Measurements from ENCODE around the gene MYO9B.

Gene MYO9B

GRCh38 chr19:17225053-17225452, 149.5 kb downstream of the MYO9B start:
- no peak for DNase-seq

DNA sequence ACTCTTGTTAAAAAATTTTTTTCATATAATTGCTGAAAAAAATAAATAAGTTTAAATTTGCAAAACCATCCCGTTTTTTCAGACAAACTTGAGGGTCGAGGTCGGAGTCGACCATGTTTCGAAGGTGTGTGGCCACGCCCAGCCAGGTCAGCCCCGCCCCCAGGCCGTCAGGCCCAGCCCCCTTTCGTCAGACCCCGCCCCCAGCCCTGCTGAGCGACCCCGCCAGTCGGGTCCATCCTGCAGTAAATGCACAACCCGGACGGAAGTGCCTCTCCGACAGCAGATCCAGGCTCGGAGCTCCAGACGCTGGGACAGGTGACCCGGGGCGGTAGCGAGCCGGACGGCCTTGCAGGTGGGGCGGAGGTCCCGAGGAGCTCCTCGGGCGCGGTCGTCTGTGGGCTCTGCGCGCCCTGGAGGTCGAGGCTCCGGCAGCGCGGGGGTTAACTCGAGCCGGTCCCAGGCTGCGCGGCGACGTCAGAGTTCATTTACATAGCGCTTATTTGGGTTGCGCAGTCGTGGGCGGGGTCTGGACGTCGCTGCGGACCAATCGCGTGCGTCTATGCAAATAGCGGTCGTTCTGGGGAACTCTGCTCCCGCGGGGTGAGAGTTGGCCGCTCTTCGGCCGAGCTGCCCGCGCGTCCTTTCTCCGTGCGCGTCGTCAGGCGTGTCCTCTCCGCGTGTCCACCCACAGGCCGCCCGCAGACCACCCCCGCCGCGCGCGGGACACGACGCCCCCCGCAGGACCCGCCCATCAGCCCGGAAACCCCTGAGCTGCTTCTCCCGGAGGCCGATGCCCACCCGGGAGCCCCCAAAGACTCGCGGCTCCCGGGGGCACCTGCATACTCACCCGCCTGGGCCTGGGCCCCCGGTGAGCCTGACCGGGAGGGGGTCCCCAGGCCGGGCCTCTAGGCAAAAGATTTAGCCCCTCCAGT, 150.7 kb downstream of the MYO9B start, which contains the start of gene OCEL1:
OCEL1 (plus strand) TSS at position 225 of the 932 bp plus-strand sequence; CDS start at position 247, 22 bp downstream.
- DNase-seq, result peak; percentile 97

- DNase-seq, result no peak
Observed at GRCh38 chr19:17227798-17228367, 152.3 kb downstream of the MYO9B start.

DNA sequence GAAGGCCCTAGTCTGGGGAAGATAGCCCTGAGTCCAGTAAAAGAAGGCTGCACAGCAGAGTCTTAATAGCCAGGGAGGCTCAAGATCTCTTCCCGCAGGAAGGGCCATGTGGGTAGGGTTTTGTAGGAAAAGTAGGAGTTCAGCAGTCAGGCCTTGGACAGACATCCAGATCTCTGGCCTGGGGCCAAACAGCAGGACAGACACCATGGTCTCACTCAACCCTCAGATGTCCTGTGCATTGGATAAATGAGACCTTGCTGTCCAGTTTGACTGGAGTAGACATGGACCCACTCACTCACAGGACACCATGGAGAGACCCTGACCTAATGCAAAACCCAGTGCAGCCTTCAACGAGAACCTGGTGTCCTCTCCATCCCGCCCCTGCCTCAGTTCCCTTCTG, 154.3 kb downstream of the MYO9B start:
- no peak for DNase-seq

DNA sequence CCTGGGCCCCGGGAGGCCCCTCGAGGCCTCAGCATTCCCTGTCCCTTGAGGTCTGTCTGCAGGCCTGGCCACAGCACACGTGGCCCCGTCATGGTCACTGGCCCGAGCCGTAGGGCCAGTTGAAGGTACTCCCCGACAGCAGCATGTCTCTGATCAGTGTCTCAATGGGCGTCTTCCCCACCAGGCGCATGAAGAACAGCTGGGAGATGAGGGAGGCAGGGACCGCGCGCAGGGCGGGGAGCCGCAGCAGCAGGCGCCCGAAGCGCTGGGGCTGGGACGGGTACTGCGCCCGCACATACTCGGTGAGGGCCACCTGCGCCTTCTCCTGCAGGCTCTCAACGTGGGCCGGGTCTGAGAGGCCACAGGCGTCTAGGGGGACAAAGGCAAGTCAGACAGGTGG, 156.7 kb downstream of the MYO9B start:
- DNase-seq, result no peak

DNA sequence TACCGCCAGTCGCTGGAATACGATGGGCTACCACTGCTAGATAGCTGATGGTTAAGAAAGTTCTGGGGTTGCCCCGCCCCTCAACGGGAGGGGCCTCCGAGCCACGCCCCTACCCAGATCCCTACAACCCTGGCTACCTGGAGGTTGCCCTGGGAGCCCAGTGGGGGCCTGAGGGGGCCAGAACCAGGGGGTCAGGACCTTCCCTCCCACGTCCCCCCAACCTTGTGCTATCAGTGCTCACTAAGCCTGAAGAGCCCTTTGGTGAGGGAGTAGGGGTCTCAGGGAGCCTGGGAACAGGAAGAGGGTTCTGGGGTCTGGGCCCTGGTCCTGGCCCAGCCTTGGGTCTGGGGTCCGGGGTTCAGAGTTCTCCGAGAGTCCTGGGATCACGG, 159.3 kb downstream of the MYO9B start:
- DNase-seq, result peak; percentile 62

- DNase-seq, result peak; percentile 67
Observed at GRCh38 chr19:17235300-17235970, 159.9 kb downstream of the MYO9B start.

- no peak for DNase-seq
Observed at GRCh38 chr19:17235971-17236777, 160.6 kb downstream of the MYO9B start.

GRCh38 chr19:17236811-17237543, 161.4 kb downstream of the MYO9B start:
- no peak for DNase-seq

DNA sequence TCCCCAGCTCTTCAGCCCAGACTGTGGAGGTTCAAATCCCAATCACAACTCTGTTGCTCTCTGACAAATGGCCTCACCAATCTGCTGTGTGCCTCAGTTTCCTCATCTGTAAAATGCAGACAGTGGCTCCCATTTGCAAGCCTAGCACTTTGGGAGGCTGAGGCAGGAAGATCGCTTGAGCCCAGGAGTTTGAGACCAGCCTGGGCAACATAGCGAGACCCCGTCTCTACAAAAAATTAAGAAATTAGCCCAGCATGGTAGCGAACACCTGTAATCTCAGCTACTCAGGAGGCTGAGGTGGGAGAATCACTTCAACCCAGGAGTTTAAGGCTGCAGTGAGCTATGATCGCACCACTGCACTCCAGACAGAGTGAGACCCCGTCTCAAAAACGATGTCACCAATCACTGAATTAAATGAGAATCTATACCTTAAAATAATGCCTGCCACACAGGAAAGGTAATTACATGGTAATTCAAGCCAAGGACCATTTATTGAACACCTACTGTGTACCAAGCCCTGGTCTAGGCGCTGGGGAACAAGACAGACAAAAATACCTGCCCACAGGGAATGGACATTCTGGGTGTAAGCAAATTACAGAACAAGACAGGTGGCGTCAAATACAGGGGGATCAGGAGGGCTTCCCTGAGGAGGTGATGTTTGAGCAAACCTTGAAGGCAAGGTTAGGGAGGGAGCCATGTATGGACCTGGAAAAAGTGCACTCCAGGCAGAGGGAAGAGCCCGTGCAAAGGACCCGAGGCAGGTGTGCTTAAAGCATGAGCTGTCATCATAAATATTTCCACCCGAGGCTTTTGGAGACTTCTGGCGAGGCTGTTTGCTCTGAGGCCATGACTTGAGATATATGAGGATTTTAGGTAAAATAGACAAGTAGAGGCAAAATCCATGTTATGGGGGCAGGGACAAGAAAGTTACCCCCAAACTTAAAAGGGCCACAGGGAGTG, 162.4 kb downstream of the MYO9B start:
- DNase-seq, result no peak

- no peak for DNase-seq
Observed at GRCh38 chr19:17240062-17240752, 164.6 kb downstream of the MYO9B start.

GRCh38 chr19:17240826-17241399, 165.3 kb downstream of the MYO9B start:
- DNase-seq, result no peak

DNA sequence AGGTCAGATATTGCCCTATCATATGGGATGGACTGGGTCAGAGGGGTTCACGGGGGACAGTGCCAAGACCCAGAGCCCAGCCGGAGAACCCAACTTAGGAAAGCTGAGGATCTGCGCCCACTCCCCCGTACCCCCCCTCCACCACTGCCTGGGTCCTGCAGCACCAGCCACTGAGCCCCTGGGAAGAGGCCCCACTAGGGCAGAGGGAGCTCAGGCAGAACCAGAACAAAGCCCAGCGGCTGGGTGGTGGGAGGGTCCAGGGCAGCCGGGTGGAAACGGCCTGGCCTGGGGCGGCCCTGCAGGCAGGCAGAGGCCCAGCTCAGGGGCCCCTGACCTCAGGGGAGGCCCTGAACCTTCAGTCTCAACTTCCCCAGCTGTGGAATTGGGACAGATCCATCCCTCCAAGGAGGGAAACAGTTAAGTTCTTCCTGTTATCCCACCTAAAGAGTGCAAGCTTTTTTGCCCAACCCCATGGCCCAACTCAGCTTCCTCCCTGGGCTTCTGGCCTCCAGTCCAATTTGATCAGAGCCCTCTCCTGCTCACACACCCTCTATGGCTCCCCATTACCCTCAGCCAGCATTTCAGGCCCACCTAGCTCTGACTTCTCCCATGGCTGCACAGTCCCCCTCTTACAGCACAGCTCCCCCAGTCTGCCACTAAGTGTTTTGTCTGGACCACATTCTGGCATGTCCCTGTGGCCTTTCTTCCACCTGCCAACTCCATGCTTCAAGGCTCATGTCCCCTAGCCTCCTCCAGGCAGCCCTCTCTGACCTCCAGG, 167.0 kb downstream of the MYO9B start:
- DNase-seq, result no peak

DNA sequence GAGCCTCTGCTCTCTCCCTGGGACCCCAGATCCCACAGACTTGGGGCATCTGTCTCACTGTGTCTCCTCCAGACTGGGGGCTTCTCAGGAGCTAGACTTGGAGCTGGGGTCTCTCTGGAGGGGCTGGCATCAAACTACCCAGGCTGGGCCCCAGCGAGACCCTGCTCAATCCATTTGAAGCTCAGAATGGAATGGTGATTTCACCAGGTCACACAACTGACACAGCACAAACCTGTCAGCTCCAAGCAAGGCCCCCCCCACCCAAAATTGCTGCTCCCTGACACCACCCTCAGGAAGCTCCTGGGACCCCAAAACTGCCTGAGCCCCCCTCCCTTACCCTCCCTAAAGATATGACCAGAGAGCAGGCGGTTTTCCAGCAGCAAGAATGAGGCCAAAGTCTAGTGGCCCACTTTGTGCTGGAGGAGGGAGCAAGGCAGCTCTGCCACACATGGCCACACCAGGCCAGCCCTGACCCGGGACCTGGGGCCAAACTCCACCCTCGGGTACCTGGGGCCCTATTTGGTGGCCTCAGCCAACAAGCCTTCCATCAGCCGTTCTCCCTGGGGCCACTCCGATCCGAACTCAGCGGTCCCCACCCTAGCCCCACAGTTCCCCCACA, 167.7 kb downstream of the MYO9B start:
- DNase-seq, result no peak

DNA sequence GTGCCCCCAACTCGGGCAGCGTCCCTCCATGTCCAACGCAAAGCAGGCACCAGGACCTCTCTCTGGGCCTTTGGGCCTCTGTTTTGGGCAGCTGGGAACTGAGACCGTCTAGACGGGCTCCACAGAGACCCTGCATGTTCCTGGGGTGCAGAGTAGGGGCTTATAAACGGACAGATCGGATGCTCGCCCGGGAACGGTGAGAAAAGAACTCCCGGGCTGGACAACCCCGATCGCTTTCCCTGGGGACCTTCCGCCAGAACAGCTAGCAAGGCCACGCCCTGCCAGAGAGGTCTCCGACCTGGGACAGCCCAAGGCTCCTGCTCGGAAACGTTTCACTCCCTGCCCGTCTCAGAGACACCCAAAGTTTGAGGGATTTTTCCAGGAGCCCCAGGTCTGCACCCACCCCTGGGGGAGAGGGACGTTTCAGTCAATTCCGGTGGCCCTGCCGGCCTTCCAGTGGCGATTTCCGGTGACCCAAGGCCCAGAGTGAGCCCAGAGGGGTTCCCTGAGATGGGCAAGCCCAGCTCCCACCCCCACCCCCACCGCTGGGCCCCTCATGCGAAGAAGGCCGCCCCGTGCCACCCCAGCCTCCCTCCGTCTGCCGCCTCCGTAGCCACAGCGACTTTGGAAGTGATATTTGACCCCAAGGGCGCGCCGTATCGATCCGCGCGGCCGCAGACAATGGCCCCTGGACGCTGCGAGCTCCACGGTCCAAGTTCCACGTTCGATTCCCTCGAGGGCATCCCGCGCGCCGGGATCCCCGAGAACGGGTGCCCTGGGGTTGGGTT, 168.4 kb downstream of the MYO9B start:
- DNase-seq, result no peak

DNA sequence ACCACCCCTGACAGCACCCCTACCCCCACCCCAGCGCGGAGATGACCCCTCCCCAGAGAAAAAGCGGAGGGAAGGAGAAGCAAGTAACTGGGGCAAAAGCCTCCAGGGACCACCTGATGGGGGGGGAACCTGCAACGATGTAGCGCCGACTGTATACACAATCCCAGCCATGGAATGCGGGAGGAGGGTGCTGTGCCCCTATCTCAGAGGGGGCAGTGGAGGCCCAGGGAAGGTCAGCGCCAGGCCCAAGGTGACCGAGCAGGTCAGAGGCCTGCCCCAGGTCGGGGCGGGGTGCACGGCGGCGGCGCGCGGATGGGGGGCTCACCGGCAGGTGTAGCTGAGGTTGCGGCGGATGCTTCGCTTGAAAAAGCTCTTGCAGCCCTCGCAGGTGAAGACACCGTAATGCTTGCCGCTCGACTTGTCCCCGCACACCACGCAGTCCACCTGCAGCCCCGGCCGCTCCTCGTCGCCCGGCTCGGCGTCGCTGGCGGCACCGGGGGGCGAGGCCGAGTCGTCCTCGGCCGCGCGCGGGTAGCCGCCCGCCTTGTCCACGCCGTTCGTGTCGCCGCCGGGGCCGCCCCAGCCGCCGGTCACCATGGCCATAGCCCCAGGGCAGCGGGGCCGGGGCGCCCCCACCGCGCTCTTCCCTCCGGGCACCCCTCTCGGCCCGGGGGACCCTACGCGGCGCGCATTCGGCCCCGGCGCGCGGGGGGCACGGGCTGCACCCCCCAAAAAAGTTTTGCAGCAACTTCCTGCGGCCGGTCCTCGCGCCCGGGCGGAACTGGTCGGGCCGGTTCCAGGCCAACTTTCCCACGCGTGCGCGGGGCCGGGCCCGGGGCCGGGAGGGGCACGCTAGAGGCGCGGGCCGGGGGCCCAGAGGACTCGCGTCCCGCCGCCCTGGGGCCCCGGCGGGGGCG, 169.3 kb downstream of the MYO9B start:
- no peak for DNase-seq

DNA sequence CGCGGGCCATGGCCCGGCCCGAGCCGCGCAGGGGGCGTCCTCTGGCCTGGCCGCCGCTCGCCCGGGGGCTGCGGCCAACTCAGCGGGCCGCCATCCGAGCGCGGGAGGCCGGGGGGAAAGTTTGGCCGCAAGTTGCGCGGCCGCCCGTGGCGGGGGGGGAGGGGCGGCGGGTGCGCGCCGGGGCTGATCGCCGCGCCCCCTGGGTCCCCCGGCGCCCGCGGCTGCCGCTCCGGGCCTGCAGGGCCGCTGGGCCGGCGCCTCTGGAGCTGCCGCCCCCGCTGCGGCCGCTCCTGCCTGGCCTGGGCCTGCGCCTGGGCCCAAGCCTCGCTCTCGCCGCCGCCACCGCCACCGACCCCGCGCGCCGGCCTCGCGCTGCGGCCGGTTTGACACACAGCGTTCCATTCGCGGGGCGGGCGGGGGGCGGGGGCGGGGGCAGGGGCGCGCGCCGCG, 170.0 kb downstream of the MYO9B start, which contains the start of gene NR2F6:
NR2F6 (minus strand) TSS at position 385 of the 450 bp plus-strand sequence. CDS start 699 bp downstream, outside the sequence.
- no peak for DNase-seq

Data from stimulated activated CD4-positive, alpha-beta T cell treated with anti-CD3 and anti-CD28 coated beads, Interleukin-1b, Interleukin-23, amount 100 ng/mL, for 48 hours (primary cell).